Peyer's patch (tissue), 4 donors: ENCODE data around the gene CSK. TPM values are rescaled to one million over a fixed set of nuclear protein-coding genes. Genes with fewer than 3 reads are reported as not detected.

ENCODE experiments used
- DNase-seq, 3 donors: peaks; one replicate each; pipeline ENCODE4 v3.0.0-alpha.2; 2017 to 2019
- H3K27ac ChIP-seq, 4 donors: fragments of 200-600 bp; sonication (generic); one replicate each; pipeline ENCODE4 v1.5.1; 2016 to 2019
- H3K27me3 ChIP-seq, 2 donors: fragments of 200-600 bp; sonication (generic); one replicate each; pipeline ENCODE4 v1.5.1; 2019
- H3K36me3 ChIP-seq, 3 donors: fragments of 200-600 bp; sonication (generic); one replicate each; pipeline ENCODE4 v1.5.1; 2016 to 2019
- H3K4me1 ChIP-seq, 4 donors: fragments of 200-600 bp; sonication (generic); one replicate each; pipeline ENCODE4 v1.5.1; 2016 to 2019
- H3K4me3 ChIP-seq, 4 donors: fragments of 200-600 bp; sonication (generic); 1 replicate in 3 of 4; 2 replicates in 1 of 4; pipeline ENCODE4 v1.5.1; 2016 to 2019; ENCODE audit warnings: mild to moderate bottlenecking in 1 of 4
- H3K9me3 ChIP-seq, 4 donors: fragments of 200-600 bp; sonication (generic); one replicate each; pipeline ENCODE4 v1.5.1; 2016 to 2019; ENCODE audit warnings: mild to moderate bottlenecking in 1 of 4
- POLR2A ChIP-seq, 2 donors: fragments of 450-650 bp; IDR thresholded peaks; one replicate each; pipeline ENCODE4 v1.5.1; 2017; ENCODE audit warnings: antibody characterized with exemption in 2 of 2, mild to moderate bottlenecking in 2 of 2, moderate library complexity in 2 of 2
- total RNA-seq, 4 donors: library from RNA; depleted of rRNA; stranded (reverse); fragments of >200 nt; gene quantifications; one replicate each; pipeline ENCODE4 v1.1.0, GENCODE V29; 2016
- TF ChIP-seq, protein P1 (sequence below), 6 experiments: fragments of 450-650 bp in 4 of 6; fragments of 200-600 bp in 2 of 6; sonication (generic) in 1 of 6; IDR thresholded peaks; one replicate each; pipeline ENCODE4 v1.5.1; 2017 to 2019; ENCODE audit warnings: antibody characterized with exemption in 6 of 6, mild to moderate bottlenecking in 3 of 6, moderate library complexity in 1 of 6

Gene CSK
- total RNA-seq, 4 donors from 2014 or later: 53.8 to 122 (median 66.2) TPM

DNA sequence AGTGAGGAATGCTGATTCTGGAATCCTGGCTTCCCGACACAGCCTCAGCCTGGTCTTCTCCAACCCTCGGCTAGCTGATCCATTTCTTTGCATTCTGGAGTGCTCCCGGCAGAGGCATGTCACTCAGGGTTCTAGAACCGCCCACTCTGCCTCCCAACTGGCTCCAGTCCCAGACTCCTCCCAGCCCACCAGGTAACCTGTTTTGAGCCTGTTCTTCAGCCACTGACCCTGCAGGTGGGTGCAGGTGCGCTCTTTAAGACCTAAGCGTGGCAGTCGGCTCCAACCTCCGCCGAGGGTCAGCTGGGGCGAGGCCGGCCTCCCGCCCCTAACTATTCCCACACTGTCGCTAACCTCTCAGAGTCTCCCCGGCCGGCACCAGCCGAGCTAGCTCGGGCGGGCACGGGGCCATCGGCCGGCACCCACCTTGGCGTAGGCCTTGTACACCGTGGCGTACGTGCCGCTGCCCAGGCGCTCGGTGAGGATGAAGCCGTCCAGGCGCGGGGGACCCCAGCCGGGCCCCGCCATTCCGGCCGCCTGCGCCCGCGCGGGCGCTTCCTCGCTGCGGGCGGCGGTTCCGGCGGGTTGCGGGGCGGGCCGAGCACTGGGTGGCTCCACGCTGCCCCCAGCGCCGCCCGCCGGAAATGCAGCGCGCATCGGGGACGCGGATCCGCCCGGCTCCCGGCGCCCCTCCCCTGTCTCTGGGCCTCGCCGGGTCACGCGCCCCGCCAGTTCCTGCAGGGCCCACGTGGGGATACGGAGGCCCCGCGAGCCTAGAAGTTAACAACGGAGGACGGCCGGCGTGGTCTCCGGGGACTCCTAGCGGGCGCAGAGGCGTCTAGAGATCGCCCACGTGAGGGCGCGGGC lies 60.9 kb downstream of the CSK start, which contains the start of gene ULK3:
ULK3 (minus strand) TSS at position 576 of the 864 bp plus-strand sequence; CDS start at position 525, 51 bp downstream.
- Histone ChIP-seq H3K4me1 (peaks cover 0 to 30% (median 15%) of the 10 kb centered on the region in 4 donors), H3K27ac (peak within 1 kb of the TSS; percentile 77 to 92 (median 91)), H3K4me3 (peak within 1 kb of the TSS; percentile 55 to 88 (median 82)), H3K27me3 (no peaks in the 10 kb centered on the region), H3K9me3 (no peaks in the 10 kb centered on the region), H3K36me3 (peaks cover 0 to 47% (median 0%) of the 10 kb centered on the region in 3 donors)
- DNase-seq: peak; percentile 93 to 97 (median 94)
- TF ChIP-seq, protein P1, sequence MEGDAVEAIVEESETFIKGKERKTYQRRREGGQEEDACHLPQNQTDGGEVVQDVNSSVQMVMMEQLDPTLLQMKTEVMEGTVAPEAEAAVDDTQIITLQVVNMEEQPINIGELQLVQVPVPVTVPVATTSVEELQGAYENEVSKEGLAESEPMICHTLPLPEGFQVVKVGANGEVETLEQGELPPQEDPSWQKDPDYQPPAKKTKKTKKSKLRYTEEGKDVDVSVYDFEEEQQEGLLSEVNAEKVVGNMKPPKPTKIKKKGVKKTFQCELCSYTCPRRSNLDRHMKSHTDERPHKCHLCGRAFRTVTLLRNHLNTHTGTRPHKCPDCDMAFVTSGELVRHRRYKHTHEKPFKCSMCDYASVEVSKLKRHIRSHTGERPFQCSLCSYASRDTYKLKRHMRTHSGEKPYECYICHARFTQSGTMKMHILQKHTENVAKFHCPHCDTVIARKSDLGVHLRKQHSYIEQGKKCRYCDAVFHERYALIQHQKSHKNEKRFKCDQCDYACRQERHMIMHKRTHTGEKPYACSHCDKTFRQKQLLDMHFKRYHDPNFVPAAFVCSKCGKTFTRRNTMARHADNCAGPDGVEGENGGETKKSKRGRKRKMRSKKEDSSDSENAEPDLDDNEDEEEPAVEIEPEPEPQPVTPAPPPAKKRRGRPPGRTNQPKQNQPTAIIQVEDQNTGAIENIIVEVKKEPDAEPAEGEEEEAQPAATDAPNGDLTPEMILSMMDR (IDR thresholded peaks at IDR 0.05): peak; percentile 74 to 97 (median 94)
- TF ChIP-seq POLR2A (IDR thresholded peaks at IDR 0.05): peak; percentile 66 to 72

GRCh38 chr15:74843445-74843828 lies 61.6 kb downstream of the CSK start:
- DNase-seq: no peak
- Histone ChIP-seq H3K4me1 (peaks cover 0 to 30% (median 15%) of the 10 kb centered on the region in 4 donors), H3K9me3 (no peaks in the 10 kb centered on the region), H3K27ac (peak overlapping the region; percentile 77 to 92 (median 91)), H3K27me3 (no peaks in the 10 kb centered on the region), H3K36me3 (peaks cover 0 to 49% (median 0%) of the 10 kb centered on the region in 3 donors), H3K4me3 (peak overlapping the region; percentile 55 to 88 (median 82))
- TF ChIP-seq, protein P1 (IDR thresholded peaks at IDR 0.05): no peak
- TF ChIP-seq POLR2A (IDR thresholded peaks at IDR 0.05): no peak

DNA sequence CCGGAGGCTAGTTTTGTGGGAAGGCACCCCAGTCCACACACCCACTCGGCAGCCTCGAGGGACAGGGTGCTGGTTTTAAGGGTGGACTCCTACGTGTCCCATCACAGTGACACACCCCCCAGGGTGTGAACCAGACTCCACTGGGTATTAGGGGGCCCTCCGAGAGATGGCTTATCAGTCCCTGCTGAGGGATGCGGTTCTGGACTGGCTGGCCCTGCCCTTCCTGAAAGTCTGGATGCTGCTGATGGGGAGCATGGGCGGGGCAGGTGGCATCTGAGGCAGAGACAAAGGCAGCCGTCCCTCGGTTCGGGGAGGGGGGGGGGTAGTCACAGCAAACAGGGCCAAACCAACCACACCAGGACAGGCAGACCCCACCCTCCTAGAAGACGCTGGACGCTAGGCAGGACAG lies 62.0 kb downstream of the CSK start:
- TF ChIP-seq POLR2A (IDR thresholded peaks at IDR 0.05): no peak
- TF ChIP-seq, protein P1 (IDR thresholded peaks at IDR 0.05): no peak
- Histone ChIP-seq H3K36me3 (peaks cover 0 to 49% (median 0%) of the 10 kb centered on the region in 3 donors), H3K4me1 (peaks cover 0 to 30% (median 15%) of the 10 kb centered on the region in 4 donors), H3K4me3 (peak overlapping the region in 1 of 4 donors; percentile 86), H3K27me3 (no peaks in the 10 kb centered on the region), H3K9me3 (no peaks in the 10 kb centered on the region), H3K27ac (peak overlapping the region; percentile 77 to 92 (median 91))
- DNase-seq: no peak

DNA sequence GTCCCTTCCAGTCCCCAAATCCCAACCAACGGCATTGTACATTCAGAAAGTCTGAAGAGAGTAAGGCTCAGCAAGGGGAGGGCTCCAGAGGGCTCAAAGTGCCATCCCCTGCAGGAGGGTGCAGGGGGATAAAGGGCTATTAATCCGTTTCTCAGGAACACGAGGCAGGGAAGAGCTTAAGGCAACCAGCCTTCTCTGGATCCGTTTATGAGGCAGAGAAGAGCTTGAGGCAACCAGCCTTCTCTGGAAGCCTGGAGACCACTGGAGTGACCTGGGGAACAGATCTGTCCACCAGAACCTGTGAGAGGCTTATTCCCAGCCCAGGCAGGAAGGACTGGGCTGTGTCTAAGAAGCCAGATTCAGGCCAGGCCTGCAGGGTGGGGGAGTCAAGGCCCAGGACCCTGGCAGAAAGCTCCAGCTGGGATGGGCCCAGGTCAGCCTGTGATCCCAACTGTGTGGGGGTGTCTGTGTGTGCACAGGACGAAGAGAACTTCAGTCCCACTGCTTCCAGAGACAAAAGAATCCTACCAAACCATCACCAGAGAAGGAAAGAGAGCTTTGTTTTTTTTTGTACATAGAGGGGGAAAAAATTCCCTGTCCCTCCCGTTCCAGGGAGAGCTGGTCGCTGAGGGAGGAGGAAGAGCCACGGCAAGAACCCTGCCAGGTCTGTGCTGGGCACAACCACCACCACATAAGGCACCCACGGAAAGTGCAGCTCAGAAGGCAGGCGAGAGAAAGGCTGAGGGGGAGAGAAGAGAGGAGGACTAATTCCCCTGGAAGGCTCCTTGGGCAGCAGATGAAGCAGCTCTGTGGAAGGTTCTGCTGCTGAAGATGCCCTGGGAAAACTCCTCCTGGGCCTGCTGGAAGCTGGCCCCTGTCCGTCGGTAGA lies 62.7 kb downstream of the CSK start:
- no peaks in the 10 kb centered on the region for H3K27me3 ChIP-seq
- H3K4me1 ChIP-seq: peaks cover 0 to 29% (median 15%) of the 10 kb centered on the region in 4 donors
- TF ChIP-seq POLR2A (IDR thresholded peaks at IDR 0.05): no peak
- TF ChIP-seq, protein P1 (IDR thresholded peaks at IDR 0.05): no peak
- H3K4me3 ChIP-seq: no peak overlapping the region
- DNase-seq: no peak
- no peaks in the 10 kb centered on the region for H3K9me3 ChIP-seq
- peaks cover 0 to 49% (median 0%) of the 10 kb centered on the region in 3 donors for H3K36me3 ChIP-seq
- peak overlapping the region in 3 of 4 donors; percentile 44 to 92 (median 91) for H3K27ac ChIP-seq

- Histone ChIP-seq H3K27me3 (no peaks in the 10 kb centered on the region), H3K27ac (peak overlapping the region in 2 of 4 donors; percentile 44 to 92), H3K9me3 (no peaks in the 10 kb centered on the region), H3K4me1 (peaks cover 0 to 24% (median 15%) of the 10 kb centered on the region in 4 donors), H3K36me3 (peaks cover 0 to 49% (median 0%) of the 10 kb centered on the region in 3 donors), H3K4me3 (no peak overlapping the region)
- peak in 2 of 3 donors; percentile 55 to 63 for DNase-seq
- TF ChIP-seq, protein P1 (IDR thresholded peaks at IDR 0.05): no peak
- no peak for TF ChIP-seq POLR2A (IDR thresholded peaks at IDR 0.05)
Observed at GRCh38 chr15:74845208-74845568, 63.3 kb downstream of the CSK start.
